Chondrocyte (in vitro differentiated cells): Measurements from ENCODE around the gene RETREG1. TPM values are rescaled to one million over a fixed set of nuclear protein-coding genes. Genes with fewer than 3 reads are reported as not detected.

ENCODE experiments used
- DNase-seq: peaks from one replicate; pipeline ENCODE4 v3.0.0; 2021; ENCODE audit warnings: mixed read lengths, low spot score
- H3K27ac Mint-ChIP-seq: one replicate; pipeline ENCODE4 v1.8.0; 2021; ENCODE audit warnings: mild to moderate bottlenecking, moderate library complexity, mixed read lengths; ENCODE audit not compliant: unreplicated experiment
- H3K27me3 Mint-ChIP-seq: 2 replicates; pipeline ENCODE4 v1.8.0; 2021; ENCODE audit warnings: low read depth, mixed read lengths
- H3K36me3 Mint-ChIP-seq: 2 replicates; pipeline ENCODE4 v1.8.0; 2021; ENCODE audit warnings: low read depth, mixed read lengths
- H3K4me1 Mint-ChIP-seq: 2 replicates; pipeline ENCODE4 v1.8.0; 2021; ENCODE audit warnings: low read depth, mild to moderate bottlenecking, mixed read lengths
- H3K4me3 Mint-ChIP-seq: one replicate; pipeline ENCODE4 v1.8.0; 2021; ENCODE audit warnings: mild to moderate bottlenecking, moderate library complexity, mixed read lengths; ENCODE audit not compliant: unreplicated experiment
- H3K9me3 Mint-ChIP-seq: 2 replicates; pipeline ENCODE4 v1.8.0; 2021; ENCODE audit warnings: low read depth, mixed read lengths
- total RNA-seq: library from RNA; stranded (reverse); gene quantifications from 3 replicates; pipeline ENCODE4 v1.2.1, GENCODE V29; 2021
- TF ChIP-seq, protein P1 (sequence below): fragments of 200-600 bp; sonication (generic); IDR thresholded peaks from 2 replicates; pipeline ENCODE4 v1.5.0; 2021; ENCODE audit warnings: antibody characterized with exemption, mild to moderate bottlenecking, moderate library complexity

Gene RETREG1
- total RNA-seq, 1 donor from 2014 or later = 3.3 TPM

DNA sequence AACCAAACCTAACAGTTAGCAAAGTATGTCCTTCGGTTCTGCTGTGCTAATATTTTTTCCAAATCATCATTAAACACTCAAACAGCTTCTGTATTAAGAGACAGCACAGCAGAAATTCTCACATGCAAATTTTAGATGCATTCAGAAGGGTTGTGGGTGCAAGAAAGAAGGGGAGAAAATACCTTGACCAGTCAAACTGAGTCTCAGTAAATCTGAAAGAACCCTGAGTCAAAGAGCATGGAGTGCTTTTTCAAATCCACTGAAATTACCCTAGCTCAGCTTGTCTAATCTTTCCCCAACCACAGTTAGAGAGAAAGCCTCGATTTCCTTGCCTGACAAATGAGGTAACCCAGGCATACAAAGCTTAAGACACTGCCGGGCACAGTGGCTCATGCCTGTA lies 55.1 kb downstream of the RETREG1 start:
- Mint-ChIP-seq H3K4me3 (no peak overlapping the region), H3K27ac (no peak overlapping the region), H3K9me3 (no peaks in the 10 kb centered on the region), H3K4me1 (no peaks in the 10 kb centered on the region), H3K27me3 (peaks cover 2% of the 10 kb centered on the region), H3K36me3 (peaks cover 2% of the 10 kb centered on the region)
- TF ChIP-seq, protein P1, sequence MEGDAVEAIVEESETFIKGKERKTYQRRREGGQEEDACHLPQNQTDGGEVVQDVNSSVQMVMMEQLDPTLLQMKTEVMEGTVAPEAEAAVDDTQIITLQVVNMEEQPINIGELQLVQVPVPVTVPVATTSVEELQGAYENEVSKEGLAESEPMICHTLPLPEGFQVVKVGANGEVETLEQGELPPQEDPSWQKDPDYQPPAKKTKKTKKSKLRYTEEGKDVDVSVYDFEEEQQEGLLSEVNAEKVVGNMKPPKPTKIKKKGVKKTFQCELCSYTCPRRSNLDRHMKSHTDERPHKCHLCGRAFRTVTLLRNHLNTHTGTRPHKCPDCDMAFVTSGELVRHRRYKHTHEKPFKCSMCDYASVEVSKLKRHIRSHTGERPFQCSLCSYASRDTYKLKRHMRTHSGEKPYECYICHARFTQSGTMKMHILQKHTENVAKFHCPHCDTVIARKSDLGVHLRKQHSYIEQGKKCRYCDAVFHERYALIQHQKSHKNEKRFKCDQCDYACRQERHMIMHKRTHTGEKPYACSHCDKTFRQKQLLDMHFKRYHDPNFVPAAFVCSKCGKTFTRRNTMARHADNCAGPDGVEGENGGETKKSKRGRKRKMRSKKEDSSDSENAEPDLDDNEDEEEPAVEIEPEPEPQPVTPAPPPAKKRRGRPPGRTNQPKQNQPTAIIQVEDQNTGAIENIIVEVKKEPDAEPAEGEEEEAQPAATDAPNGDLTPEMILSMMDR = no peak
- DNase-seq = no peak

DNA sequence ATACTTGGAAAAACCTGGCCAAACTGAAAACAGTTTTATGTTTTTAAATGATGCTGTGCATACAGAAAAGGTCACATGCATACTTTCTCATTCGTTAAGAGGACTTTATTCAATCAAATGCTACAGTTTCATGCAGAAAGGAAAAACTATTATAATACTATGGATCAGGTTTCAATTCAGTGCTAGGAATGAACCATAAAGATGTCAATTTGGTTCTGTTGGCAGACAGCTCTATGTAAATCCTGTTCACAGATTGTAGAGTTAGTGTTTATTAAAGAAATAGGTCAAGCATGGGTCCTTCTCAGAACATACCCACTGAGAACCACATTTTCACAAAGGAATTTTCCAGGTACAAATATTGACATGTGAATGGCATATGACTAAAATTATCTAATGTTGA lies 57.1 kb downstream of the RETREG1 start:
- Mint-ChIP-seq H3K27ac (no peak overlapping the region), H3K4me3 (no peak overlapping the region), H3K9me3 (no peaks in the 10 kb centered on the region), H3K4me1 (no peaks in the 10 kb centered on the region), H3K27me3 (no peaks in the 10 kb centered on the region), H3K36me3 (no peaks in the 10 kb centered on the region)
- DNase-seq = no peak
- TF ChIP-seq, protein P1 = no peak

DNA sequence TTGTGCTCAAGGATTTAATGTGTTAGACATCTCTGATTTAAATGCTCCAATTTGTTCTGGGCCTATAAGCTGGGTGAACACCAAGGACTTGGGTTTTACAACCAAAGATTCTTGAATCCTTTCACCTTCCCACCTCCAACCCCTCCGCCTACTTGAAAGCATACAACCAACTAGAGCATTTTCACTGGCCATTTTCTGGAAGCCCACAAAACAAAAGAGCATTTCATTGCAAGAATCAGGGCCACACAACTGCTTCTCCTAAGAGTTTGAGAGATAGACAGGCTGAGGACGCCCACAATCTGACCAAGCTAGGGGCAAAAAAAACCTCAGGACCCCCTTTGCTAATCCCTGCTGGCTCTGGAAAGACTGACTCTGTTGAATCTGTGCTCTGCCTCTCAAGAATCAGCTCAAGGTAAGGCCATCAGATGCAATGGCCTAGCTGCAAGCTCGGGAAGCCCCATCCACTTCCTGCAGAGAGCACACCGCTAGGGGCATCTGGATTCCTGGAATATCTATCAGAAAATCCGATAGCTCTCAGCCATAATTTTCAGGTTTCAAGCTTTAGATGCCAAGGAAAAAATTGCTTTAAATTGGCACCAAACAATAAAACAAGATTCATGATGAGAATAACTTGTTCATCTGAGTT lies 57.7 kb downstream of the RETREG1 start:
- H3K27me3 Mint-ChIP-seq = no peaks in the 10 kb centered on the region
- no peak overlapping the region for H3K4me3 Mint-ChIP-seq
- H3K9me3 Mint-ChIP-seq = no peaks in the 10 kb centered on the region
- no peak overlapping the region for H3K27ac Mint-ChIP-seq
- TF ChIP-seq, protein P1 = no peak
- H3K36me3 Mint-ChIP-seq = no peaks in the 10 kb centered on the region
- no peak for DNase-seq
- H3K4me1 Mint-ChIP-seq = no peaks in the 10 kb centered on the region

DNA sequence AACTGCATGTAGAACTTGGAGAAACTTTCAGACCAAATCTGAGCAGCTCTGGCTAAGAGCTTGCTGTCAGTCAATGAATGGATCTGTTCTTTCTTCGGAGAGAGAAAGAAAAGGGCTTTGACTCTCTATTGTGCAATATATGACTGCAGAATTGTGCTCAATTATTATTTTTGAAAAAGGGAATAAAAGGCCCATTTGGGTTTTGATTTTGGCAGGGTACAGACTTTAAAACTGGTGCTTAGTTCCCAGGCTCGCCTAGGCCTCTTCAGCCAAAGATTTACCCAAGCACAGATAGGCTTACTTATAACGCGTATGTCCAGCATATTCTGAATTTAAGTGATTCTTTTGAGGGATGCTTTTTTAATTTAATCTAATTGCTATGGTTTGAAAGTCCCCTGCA lies 59.3 kb downstream of the RETREG1 start:
- peaks cover 5% of the 10 kb centered on the region for H3K4me1 Mint-ChIP-seq
- H3K27ac Mint-ChIP-seq = no peak overlapping the region
- H3K9me3 Mint-ChIP-seq = no peaks in the 10 kb centered on the region
- no peaks in the 10 kb centered on the region for H3K27me3 Mint-ChIP-seq
- DNase-seq = no peak
- no peaks in the 10 kb centered on the region for H3K36me3 Mint-ChIP-seq
- H3K4me3 Mint-ChIP-seq = no peak overlapping the region
- TF ChIP-seq, protein P1 = no peak

DNA sequence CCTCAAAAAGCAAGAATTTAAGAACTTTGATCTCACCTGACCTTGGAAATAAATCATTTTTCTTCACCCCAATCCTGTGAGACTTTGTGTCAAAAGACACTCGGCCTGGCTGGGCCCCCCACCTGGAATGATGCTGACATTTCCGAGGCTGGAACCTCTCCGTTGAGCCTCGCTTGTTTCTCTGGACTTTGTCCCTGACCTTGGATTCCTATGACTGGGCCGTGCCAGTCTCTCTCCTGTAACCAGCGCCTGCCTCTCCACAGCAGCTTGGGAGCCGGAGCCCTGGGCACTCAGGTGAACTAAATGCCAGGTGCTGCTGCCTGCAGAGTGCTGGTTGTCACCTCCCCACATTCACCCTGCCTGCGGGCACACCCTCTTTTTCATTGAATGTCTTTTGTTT lies 62.7 kb downstream of the RETREG1 start:
- DNase-seq = no peak
- no peak overlapping the region for H3K27ac Mint-ChIP-seq
- H3K4me3 Mint-ChIP-seq = no peak overlapping the region
- H3K36me3 Mint-ChIP-seq = no peaks in the 10 kb centered on the region
- TF ChIP-seq, protein P1 = no peak
- H3K9me3 Mint-ChIP-seq = no peaks in the 10 kb centered on the region
- H3K4me1 Mint-ChIP-seq = peaks cover 18% of the 10 kb centered on the region
- peaks cover 5% of the 10 kb centered on the region for H3K27me3 Mint-ChIP-seq
